Colon (tissue), 2 donors: ENCODE measurements around the gene CELF1.

Source experiments
- FAIRE-seq: peaks from 2 replicates; lab custom pipeline; 2012; peaks lifted over from hg19 to GRCh38; lab: Jason Lieb, UNC
- donor health status: control.
- donor health status: control.

CELF1 gene

GRCh38 chr11:47509077-47509536 is 43.8 kb downstream of the CELF1 start:
- FAIRE-seq: no peak

GRCh38 chr11:47508240-47508957 is 44.5 kb downstream of the CELF1 start:
- FAIRE-seq: no peak

GRCh38 chr11:47507563-47508239 is 45.2 kb downstream of the CELF1 start:
- FAIRE-seq: no peak

GRCh38 chr11:47506795-47507562 is 46.0 kb downstream of the CELF1 start:
- FAIRE-seq: no peak

- FAIRE-seq: no peak
Observed at GRCh38 chr11:47506373-47506772, 46.6 kb downstream of the CELF1 start.

- FAIRE-seq: no peak
Observed at GRCh38 chr11:47504910-47505309, 48.0 kb downstream of the CELF1 start.

- FAIRE-seq: no peak
Observed at GRCh38 chr11:47503227-47503626, 49.7 kb downstream of the CELF1 start.

GRCh38 chr11:47502767-47503166 is 50.2 kb downstream of the CELF1 start:
- FAIRE-seq: no peak

- no peak for FAIRE-seq
Observed at GRCh38 chr11:47501101-47501500, 51.8 kb downstream of the CELF1 start.

- no peak for FAIRE-seq
Observed at GRCh38 chr11:47500121-47500520, 52.8 kb downstream of the CELF1 start.

GRCh38 chr11:47499614-47500013 is 53.3 kb downstream of the CELF1 start:
- FAIRE-seq: no peak

GRCh38 chr11:47499161-47499560 is 53.8 kb downstream of the CELF1 start:
- FAIRE-seq: no peak

GRCh38 chr11:47498584-47499152 is 54.3 kb downstream of the CELF1 start:
- FAIRE-seq: no peak

GRCh38 chr11:47498149-47498548 is 54.8 kb downstream of the CELF1 start:
- FAIRE-seq: no peak

- no peak for FAIRE-seq
Observed at GRCh38 chr11:47496808-47497207, 56.1 kb downstream of the CELF1 start.

GRCh38 chr11:47495856-47496217 is 57.1 kb downstream of the CELF1 start:
- no peak for FAIRE-seq

- FAIRE-seq: no peak
Observed at GRCh38 chr11:47495011-47495855, 57.7 kb downstream of the CELF1 start.

- FAIRE-seq: no peak
Observed at GRCh38 chr11:47489395-47489755, 63.6 kb downstream of the CELF1 start.

GRCh38 chr11:47488674-47489394 is 64.1 kb downstream of the CELF1 start:
- no peak for FAIRE-seq

- FAIRE-seq: no peak
Observed at GRCh38 chr11:47488111-47488510, 64.8 kb downstream of the CELF1 start.

GRCh38 chr11:47487421-47487820 is 65.5 kb downstream of the CELF1 start:
- no peak for FAIRE-seq
